Dorsolateral prefrontal cortex (tissue), 118 donors: ENCODE measurements around the gene PLA2G1B. TPM values are rescaled to one million over a fixed set of nuclear protein-coding genes. Genes with fewer than 3 reads are reported as not detected.

ENCODE experiments used
- total RNA-seq, 120 experiments: library from RNA; stranded (reverse); gene quantifications; one replicate each; pipeline versions ENCODE4 v1.2.3 to v1.2.4, GENCODE V29; 2022

Gene PLA2G1B
- total RNA-seq, 120 experiments from 2014 or later, result 1.3 to 1.9 TPM; not detected in 118

Other genes with a start within 250 kb of the PLA2G1B start
- 10 to 100 TPM; 35.0 to 69.2 (median 52.4) TPM for gene RAB35, start 211.0 kb downstream of the PLA2G1B start, total RNA-seq
- gene GCN1, start 133.1 kb downstream of the PLA2G1B start, total RNA-seq, result 100 to 1,000 TPM in 2 of 120 experiments, 10 to 100 TPM in 118; 44.5 to 107 (median 69.9) TPM
- 100 to 1,000 TPM; 199 to 446 (median 270) TPM for gene RPLP0, start 126.7 kb downstream of the PLA2G1B start, total RNA-seq
- gene PXN, start 62.0 kb downstream of the PLA2G1B start, total RNA-seq, result 10 to 100 TPM; 15.7 to 57.9 (median 32.8) TPM
- over 10,000 TPM in 111 of 120 experiments, 1,000 to 10,000 TPM in 9; 2,947 to 35,484 (median 19,179) TPM for gene RNU4-2, start 35.9 kb downstream of the PLA2G1B start, total RNA-seq
- 1,000 to 10,000 TPM in 110 of 120 experiments, 100 to 1,000 TPM in 10; 125 to 4,648 (median 2,054) TPM for gene RNU4-1, start 34.5 kb downstream of the PLA2G1B start, total RNA-seq
- gene SIRT4, start 25.5 kb downstream of the PLA2G1B start, total RNA-seq, result 10 to 100 TPM in 10 of 120 experiments, 1 to 10 TPM in 110; 1.9 to 15.5 (median 6.3) TPM
- 10 to 100 TPM in 111 of 120 experiments, 1 to 10 TPM in 9; 4.5 to 44.7 (median 15.4) TPM for gene MSI1, start 41.4 kb upstream of the PLA2G1B start, total RNA-seq
- gene COX6A1, start 110.3 kb upstream of the PLA2G1B start, total RNA-seq, result 100 to 1,000 TPM; 341 to 794 (median 594) TPM
- 10 to 100 TPM in 80 of 120 experiments, 1 to 10 TPM in 40; 5.4 to 16.5 (median 11.1) TPM for gene TRIAP1, start 118.6 kb upstream of the PLA2G1B start, total RNA-seq
- gene GATC, start 118.7 kb upstream of the PLA2G1B start, total RNA-seq, result 10 to 100 TPM; 18.3 to 41.4 (median 28.7) TPM
- 100 to 1,000 TPM in 30 of 120 experiments, 10 to 100 TPM in 90; 76.0 to 113 (median 95.4) TPM for gene SRSF9, start 142.0 kb upstream of the PLA2G1B start, total RNA-seq
- 100 to 1,000 TPM; 262 to 795 (median 615) TPM for gene DYNLL1, start 168.3 kb upstream of the PLA2G1B start, total RNA-seq
- 10 to 100 TPM; 14.4 to 30.4 (median 22.9) TPM for gene COQ5, start 201.4 kb upstream of the PLA2G1B start, total RNA-seq
- 100 to 1,000 TPM; 177 to 288 (median 215) TPM for gene RNF10, start 206.6 kb upstream of the PLA2G1B start, total RNA-seq